NCI-H1417 (cell line): ENCODE results near the gene PALLD.
A peak's percentile ranks its signal among the peaks of the same experiment; 100 is the strongest.
"Not testable (repeated sequence)": the region's sequence is repeated elsewhere in the genome, so short reads cannot be mapped to it uniquely, and the experiment has no call there.

ENCODE experiments used
- DNase-seq, 3 experiments: peaks; one replicate each; lab custom pipeline; 2025; lab: John Stamatoyannopoulos, UW

Gene PALLD

DNA sequence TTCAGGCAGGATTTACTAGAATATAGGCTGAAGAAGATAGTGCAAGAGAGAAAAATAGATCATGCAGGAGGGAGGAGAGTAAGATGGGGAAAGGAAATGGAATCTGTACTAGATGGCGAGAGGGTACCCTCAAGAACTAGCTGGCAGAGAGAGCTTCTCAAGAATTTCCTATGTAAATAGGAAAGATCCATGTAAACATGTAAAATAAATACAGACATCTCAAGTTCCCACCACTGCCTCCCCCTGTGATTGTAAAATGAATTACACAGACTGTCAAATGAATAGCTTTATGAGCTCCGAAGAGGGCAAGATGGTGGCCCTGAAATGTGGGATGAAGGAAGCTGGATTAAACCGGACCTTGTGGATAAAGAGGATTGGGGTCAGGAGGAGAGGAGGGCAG is 178.0 kb downstream of the PALLD start:
- DNase-seq = peak in 2 of 3 experiments; percentile 6 to 7

DNA sequence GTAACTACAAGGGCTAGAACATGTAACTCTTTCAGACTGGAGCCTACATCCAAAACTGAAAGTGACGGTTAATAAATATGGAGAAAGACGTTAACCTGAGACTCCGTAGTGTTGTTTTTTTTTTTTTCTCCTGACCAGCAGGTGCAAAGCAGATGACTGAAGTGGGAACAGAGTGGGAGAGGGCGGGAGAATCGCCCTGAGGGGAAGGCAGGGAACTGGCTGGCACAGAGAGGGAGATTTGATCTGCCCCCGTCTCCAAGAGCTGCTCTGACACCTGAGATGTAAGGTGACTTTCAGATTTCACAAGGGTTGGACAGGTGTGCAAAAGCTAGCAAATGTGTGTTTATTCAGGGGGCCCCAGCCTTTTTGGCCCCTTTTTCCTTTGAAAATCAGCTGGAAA is 180.2 kb downstream of the PALLD start:
- peak; percentile 58 to 83 (median 69) for DNase-seq

DNA sequence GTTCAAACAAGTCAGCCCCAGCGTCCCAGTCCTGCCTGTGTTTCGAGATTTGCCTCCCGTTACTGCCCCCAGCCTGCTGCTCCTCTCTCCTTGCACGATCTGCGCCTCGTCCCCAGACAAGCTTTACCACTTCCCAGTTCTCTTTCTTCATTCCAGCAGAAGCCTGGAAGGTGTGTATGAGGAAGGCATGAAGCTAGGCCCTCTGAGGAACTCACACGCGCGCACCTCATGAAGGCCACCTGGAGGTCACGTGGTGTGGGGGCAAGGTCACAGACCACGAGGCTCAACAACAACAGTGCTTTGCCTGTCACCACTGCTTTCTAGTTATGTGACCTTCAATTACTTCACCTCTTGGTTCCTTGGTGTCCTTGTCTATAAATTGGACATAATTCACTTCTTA is 181.0 kb downstream of the PALLD start:
- DNase-seq = no peak

DNA sequence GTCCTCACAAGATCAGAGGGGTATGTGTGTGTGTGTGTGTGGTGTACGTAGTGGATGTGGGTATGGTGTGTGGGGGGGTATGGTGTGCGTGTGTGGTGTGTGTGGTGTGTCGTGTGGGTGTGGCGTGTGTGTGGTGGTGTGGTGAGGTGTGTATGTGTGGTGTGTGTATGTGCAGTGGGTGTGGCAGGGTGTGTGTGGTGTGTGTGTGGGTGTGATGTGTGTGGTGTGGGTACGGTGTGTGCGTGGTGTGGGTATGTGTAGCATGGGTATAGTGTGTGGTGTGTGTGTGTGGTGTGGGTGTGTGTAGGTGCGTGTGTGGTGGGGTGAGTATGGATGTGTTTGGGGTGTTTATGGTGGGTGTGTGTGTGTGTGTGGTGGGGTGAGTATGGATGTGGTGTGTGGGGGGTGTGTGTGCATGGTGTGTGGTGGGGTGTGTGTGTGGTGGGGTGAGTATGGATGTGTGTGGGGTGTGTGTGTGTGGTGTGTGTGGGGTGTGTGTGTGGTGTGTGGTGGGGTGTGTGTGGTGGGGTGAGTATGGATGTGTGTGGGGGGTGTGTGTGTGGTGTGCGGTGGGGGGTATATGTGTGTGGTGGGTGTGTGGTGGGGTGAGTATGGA is 182.0 kb downstream of the PALLD start:
- DNase-seq = no peak

DNA sequence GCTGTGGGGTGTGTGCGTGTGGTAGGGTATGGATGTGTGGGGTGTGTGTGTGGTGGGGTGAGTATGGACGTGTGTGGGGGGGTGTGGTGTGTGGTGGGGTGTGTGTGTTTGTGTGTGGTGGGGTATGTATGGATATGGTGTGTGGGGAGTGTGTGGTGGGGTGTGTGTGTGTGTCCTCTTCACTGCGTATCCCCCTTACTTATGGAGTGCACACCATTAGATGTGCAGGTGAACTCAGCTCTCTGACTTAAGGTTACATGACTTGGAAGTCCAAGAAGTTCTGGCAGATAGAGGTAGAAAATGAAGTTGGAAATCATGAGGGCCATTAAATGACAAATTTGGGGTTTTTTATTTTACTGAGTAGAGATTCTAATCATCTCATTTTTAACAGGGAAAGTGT is 182.5 kb downstream of the PALLD start:
- DNase-seq = no peak

DNA sequence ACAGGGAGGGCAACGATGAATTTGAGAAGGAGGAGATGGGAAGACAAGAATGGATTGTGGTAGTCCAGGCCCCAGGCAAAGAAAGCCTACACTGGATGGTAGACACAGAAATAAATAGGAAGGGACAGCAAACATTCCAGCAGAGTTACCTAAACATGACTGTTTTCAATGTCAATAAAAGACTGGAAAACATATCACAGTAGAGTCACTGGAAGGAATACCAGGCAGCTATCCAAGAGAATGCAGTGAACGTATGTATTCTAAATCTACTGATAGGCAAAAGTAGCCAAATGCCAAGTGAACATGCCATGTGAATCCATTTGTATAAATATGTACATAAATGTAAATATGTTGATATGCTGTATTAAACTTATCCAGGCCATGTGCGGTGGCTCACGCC is 183.0 kb downstream of the PALLD start:
- DNase-seq = no peak

DNA sequence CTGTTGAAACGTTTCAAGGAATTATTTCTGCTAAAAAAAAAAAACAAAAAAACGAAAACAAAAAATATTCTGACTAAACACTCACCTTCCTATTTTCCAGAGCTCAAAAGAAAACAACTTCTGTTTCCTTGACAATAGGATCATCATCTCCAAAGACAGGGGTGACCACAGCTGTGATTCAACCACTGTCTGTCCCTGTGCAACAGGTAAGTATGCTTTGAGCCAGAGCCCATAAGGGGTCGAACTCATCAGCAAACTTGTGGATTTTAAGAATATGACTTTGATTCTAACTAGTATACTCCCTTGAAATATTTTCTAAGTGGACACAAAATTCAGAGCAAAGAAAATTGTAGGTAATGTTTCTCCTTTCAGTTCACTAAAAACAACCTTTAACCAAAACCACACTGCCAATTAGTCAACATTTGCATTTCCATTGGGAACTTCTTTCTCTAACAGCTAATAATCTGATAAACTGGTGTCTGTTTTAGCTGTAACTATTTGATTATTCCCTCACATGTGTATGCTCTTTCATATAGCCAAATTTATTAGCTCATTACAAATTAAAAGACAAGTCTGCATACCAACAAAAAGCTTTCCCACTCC is 186.1 kb downstream of the PALLD start:
- no peak for DNase-seq

DNA sequence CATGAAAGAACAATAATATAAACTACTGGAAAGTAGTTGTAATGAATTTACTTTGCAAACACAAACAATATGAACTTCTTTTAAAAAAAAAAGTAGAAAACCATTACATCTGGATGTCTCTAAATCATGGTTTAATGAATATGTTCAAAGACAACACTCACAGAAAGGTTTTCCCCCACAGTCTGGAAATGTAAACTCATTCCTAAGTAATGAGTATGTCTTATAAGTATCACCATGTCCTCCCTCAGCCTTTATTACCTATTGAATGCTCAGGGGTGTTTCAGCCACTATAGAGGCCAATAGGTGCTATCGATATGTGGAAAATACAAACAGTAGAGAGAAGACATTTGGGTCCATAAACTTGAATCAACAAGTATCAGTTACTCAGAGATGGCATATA is 186.7 kb downstream of the PALLD start:
- DNase-seq = no peak

DNA sequence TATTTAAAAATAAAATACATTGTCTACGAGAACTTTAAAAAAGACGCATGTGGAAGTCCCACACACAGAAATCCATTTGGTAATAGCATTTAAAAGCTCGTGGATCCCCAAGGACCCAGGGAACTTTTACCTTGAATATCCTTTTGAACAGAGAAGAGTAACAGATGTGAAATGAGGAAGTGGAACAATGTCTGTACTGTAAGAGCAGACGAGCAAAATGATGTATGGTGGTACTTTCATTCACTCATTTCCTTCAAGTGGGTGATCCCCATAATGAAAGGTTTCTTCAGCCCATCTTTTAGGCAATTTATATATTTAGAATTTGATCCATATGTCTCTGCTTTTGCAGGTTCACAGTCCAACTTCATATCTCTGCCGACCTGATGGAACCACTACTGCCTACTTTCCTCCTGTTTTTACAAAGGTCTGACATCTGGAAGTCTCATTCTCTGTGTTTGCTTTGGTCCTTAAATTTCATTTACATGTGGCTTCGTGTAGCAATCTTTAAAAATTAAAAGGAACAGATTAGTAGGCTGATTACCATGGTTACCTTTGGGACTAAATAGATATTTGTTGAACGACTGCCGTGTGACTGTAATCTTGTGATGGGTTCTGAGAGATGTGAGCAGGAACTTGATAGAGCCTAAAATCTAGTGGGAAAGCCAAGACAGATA is 188.4 kb downstream of the PALLD start:
- peak in 1 of 3 experiments; percentile 6 for DNase-seq

DNA sequence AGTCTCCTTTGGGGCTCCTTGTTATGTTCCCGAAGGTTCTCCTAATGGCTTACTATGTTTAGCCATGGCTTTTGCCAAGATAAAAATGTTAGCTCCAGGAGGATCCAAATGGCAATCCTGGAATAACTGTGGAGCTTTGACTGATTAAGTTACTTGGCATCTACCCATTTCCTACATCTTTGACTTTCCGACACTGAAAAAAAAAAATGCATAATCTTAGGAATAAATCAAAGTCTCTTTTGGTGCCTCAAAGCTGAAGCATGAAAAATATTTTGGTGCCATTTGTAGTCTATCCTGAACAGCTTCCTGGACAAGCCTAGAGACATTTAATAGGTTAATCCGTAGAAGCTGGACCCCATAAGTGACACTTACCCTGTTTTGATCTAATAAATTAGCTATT is 191.7 kb downstream of the PALLD start:
- DNase-seq = no peak

DNA sequence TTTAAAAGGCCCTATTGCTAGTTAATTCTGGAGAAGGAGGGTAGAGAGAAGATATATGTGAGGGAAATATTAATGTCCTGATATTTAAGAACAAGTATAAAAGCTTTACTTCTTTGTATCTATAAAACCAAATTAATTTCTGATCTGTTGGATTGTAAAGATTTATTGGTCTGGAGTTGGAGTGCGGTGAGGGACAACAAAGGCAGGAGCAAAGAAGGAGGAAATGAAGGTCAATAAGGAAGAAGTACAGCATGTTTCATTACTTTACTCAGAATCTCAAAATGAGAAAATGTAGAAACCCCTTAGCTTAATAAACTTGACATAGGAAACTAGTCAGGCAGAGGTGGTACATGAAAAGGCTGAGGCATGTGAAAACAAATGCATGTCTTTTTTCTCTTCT is 192.9 kb downstream of the PALLD start:
- no peak for DNase-seq

DNA sequence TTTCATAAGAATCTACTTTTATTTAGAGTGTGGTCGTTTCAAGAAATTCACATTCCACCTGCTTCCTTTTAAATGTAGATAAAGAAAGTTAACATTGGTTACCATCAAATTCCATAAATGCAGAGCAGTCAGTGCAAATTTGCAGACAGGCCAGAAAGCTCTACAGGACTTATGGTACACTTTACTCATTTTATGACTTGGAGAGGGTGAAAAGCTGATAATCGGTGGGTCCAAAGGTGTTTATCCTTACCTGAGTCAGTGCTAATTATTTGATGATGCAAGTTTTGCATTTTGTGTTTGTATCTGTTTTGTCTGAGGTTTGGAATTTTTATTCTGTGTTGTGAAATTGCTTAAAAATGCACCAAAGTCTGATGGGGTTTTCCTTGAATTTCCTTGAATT is 193.3 kb downstream of the PALLD start:
- DNase-seq = no peak

DNA sequence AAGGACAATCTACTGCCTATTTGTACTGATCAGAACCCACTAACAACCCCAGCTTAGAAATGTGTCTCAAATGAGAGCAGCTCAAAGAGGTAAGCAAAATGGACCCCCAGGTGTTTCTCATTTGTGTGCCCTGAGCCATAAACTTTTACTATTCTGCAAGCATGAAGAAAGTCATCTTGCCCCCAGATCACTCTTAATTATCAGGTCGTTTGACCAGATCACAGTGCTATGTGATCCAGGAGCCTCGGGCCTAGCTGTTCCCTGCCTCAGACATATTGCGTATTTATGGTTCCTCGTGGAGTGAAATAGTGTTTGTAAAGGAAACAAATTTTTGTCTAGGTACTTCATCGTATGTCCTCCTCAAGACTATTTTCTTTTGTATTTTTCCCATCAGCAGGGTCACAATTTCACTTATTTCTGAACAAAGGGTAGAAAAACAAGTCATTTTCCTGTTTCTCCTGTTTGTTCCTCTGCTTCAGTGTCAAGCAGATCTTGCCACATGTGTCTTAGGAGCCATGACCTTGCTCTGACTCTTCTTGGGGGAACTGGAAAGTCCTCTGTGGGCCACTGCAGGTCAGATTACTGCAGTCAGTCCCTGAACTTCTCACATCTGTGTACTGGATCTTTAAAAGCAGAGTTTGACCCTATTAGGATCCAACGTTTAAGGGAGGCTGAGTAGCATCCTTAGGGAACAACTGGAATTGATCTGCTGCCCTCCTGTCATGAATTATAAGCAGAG is 194.9 kb downstream of the PALLD start:
- no peak for DNase-seq

DNA sequence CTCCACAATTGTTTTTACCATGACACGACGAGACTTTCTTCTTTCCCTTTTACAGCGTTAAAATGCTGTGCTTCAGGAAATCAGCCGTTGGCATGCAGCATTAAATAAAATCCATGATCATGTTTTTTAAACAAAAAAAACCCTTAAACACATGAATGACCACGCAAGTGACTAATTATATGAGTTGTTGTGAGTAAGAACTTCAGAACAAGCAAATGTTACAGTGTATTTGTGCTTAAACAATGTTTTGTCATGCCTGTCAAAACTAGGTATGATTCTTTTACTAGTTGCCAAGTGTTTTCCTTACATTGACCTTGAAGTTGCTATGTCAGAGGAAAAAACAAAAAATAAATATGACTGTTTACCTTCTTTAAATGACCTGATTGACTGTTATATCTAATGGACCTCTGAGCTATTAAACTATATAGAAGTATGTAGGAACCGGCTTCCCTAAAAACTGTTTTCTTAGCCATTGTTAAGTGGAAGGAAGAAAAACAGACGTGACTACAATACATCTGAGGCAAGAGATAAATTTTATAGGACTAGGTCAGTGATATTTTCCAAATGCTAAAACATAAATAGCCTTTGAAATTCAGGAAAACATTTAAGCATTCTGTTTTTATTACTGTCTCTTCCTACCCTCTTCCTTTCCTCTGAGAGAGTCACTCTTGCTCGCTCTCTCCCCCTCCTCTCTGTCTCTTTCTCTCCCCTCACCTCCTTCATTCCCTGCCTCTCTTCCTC is 197.1 kb downstream of the PALLD start:
- DNase-seq = no peak

DNA sequence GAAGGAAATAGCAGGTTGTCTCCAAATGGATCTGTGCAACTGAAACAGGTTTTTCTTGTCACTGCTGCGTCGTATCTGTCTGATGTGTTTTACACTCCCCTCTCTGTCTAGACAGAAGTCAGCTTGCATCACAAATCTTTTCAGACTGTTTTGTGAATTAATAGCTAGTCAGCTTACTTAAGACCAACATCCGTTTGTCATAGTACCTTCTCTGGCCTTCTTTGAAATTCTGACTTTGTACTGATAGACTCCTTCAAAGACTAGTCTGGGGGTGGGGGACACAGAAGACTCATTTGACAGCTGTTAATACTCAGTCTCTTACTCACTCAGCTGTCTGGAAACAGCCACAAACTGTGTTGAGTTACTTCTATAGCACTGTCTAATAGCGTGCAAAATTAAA is 197.8 kb downstream of the PALLD start:
- DNase-seq = peak in 1 of 3 experiments; percentile 22

DNA sequence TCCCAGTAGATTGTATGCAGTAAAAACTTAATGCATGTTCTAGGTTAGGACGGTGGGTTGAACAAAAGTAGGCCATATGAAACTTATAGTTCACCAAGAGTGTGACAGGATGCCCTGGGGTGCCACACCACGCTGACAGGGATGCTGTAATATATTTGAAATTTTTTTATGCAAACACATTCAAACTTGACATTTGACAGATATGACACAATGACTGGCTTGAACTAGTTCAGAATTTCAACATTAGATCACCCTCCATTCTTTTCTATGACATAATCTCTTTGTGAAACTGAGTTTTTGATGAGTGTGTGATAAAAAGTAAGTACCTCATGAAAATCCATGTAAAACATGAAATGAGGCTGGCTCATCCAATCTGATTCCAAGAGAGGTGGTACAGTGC is 198.4 kb downstream of the PALLD start:
- DNase-seq = no peak

DNA sequence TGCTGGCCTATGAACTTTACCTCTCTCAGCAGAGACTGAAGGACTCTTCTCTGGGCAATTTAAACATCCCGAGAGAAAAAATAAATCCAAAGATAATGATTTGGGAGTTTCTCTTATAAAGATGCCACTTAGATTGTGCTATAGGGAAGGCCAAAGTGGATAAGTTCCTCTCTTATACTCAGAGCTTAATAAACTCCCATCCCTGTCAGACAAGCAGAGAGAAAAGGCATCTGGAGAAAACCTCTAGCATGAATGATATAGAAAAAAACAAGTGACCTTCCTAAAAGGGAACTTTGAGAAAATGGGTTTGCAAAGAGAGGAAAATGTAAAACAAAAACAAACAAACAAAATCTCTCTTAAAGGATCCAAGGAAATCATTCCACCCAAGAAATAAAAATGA is 199.4 kb downstream of the PALLD start:
- DNase-seq = no peak

DNA sequence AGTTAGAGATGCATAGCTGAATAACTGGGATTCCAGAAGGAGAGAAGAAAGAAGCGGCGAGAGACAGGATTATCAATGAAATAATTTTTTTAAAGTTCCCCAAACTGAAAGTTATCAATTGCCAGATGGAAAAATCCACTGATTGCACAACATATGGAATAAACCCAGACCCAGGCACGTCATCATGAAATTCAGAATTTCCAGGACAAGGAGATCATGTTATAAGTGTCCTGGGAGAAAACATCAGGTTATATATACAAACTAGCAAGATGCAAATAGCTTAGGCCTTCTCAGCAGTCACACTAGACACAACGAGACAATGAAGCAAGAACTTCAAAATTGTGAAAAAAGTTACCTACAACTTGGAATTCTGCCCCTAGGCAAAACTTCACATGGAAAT is 200.0 kb downstream of the PALLD start:
- DNase-seq = no peak

DNA sequence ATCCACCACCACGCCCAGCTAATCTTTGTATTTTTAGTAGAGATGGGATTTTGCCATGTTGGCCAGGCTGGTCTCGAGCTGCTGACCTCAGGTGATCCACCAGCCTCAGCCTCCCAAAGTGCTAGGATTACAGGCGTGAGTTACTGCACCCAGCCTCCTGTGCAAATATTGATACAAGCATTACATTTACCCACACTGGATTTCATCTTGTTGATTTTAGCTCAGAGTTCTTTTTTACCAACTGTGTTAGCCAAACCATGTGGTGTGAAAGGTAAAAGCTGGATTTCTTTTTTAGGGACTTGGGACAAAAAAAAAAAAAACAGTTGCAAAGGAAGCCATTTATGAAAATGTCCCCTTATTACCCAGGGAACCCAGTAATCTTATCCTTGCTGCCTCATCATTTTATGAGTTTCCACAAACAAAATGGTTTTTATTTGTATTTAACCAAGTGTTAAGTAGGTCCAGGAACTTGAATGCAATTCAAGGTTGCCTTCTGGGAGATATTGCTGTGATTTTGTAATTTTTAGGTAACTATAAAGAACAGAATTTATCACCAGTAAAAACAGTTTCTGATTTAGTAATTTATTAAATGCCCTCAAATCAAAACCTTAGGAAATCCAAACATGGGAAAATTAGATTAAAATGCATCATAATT is 202.5 kb downstream of the PALLD start:
- DNase-seq = peak in 1 of 3 experiments; percentile 46

DNA sequence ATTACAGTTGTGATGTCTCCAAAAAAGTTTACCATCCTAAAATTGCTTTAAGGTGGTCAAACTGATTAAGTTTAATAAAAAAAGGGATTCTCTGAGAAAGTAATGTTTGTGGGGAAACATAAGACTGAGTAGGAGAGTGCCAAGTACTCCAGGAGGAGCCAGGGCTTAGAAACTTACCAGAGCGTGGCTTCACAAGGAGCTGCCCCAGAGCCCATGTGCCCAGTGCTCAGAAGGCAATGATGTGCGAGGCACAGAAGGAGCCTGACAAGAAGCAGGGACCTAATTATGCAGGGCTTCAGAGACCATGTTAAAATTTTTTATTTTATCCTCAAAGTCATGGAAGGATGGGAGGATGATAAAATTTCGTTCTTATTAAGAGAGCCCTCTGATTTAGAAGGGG is 204.2 kb downstream of the PALLD start:
- DNase-seq = no peak

DNA sequence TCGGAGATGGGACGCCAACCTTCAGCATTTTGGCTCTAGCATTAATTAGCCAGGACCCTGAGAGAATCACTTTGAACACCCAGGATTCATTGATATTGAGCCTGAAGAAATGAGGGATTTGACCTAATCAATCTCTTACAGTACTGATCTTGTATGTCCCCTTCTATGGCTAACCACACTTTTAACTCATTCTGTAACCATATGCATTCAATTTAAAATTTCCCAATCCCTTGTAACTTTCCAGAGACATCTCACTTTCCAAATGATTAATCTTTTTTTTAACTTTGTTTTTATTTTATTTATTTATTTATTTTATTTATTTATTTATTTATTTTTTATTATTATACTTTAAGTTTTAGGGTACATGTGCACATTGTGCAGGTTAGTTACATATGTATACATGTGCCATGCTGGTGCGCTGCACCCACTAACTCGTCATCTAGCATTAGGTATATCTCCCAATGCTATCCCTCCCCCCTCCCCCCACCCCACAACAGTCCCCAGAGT is 205.8 kb downstream of the PALLD start:
- not testable (repeated sequence) for DNase-seq
